ENCODE data around the gene KISS1R.
A peak's percentile ranks its signal among the peaks of the same experiment; 100 is the strongest.
"Not testable (repeated sequence)": the region's sequence is repeated elsewhere in the genome, so short reads cannot be mapped to it uniquely, and the experiment has no call there.

Gene KISS1R

GRCh38 chr19:917323-918151 is at the start of gene KISS1R:
Gene KISS1R, plus strand, starts transcription at chr19:917333. Its CDS starts 170 bp downstream, at chr19:917503.
- peak; percentile 88 for DNase-seq

GRCh38 chr19:867855-868457 is 49.2 kb upstream of the KISS1R start:
- no peak for DNase-seq

- DNase-seq: no peak
Measured at GRCh38 chr19:868458-869244, 48.5 kb upstream of the KISS1R start.

- DNase-seq: peak; percentile 43
Measured at GRCh38 chr19:869245-870177, 47.6 kb upstream of the KISS1R start.

- no peak for DNase-seq
Measured at GRCh38 chr19:870314-870713, 46.8 kb upstream of the KISS1R start.

- DNase-seq: no peak
Measured at GRCh38 chr19:870963-871401, 46.2 kb upstream of the KISS1R start.

GRCh38 chr19:871446-872265 is 45.5 kb upstream of the KISS1R start:
- peak; percentile 51 for DNase-seq

GRCh38 chr19:872266-872951 is 44.7 kb upstream of the KISS1R start:
- peak; percentile 27 for DNase-seq

- no peak for DNase-seq
Measured at GRCh38 chr19:873084-873483, 44.0 kb upstream of the KISS1R start.

- no peak for DNase-seq
Measured at GRCh38 chr19:873561-874041, 43.5 kb upstream of the KISS1R start.

- no peak for DNase-seq
Measured at GRCh38 chr19:875265-875879, 41.8 kb upstream of the KISS1R start.

- no peak for DNase-seq
Measured at GRCh38 chr19:876089-876488, 41.0 kb upstream of the KISS1R start.

- DNase-seq: peak; percentile 56
Measured at GRCh38 chr19:876780-877314, 40.3 kb upstream of the KISS1R start.

GRCh38 chr19:877992-878660 is 39.0 kb upstream of the KISS1R start:
- not testable (repeated sequence) for DNase-seq

GRCh38 chr19:878751-879561 is 38.2 kb upstream of the KISS1R start:
- not testable (repeated sequence) for DNase-seq

- DNase-seq: no peak
Measured at GRCh38 chr19:879711-880438, 37.3 kb upstream of the KISS1R start.

GRCh38 chr19:881385-882071 is 35.6 kb upstream of the KISS1R start:
- DNase-seq: no peak
